ENCODE results near the gene DSCAML1.

DSCAML1 gene

DNA sequence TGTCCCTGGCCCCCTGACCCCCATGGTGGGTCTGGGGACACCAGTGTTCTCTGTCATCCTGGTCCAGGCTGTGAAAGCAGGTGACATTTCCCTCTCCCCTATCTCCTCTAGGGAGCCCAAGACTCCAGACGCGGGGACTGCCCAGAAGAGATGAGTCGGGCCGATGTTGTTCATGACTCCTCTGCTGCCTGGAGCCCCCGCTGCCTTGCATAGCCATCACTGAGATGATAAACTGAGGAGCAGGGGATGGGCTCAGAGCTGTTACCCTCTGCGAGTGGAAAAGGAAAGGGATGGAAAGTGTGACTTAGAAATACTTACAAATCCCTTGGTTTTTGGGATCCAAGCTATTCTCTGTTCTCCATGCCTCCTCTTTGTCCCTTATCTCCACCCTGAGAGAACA lies 209.6 kb downstream of the DSCAML1 start:
- peaks cover 7% of the 10 kb centered on the region for H3K27me3 ChIP-seq (ENCODE audit: control insufficient read depth, insufficient read depth, low read length)
- H3K4me3 ChIP-seq (ENCODE audit: low read length), result no peak overlapping the region
- no peak overlapping the region for H3K4me2 ChIP-seq (ENCODE audit: low read length)
- H3K9ac ChIP-seq (ENCODE audit: low read depth, low read length), result no peak overlapping the region
- no peaks in the 10 kb centered on the region for H3K4me1 ChIP-seq (ENCODE audit: control insufficient read depth, insufficient read depth, low read length)
- no peaks in the 10 kb centered on the region for H3K9me3 ChIP-seq (replicated peaks; ENCODE audit: low read length)
- no peaks in the 10 kb centered on the region for H3K36me3 ChIP-seq (ENCODE audit: insufficient read depth, low read length)

- H3K4me1 ChIP-seq (ENCODE audit: control insufficient read depth, insufficient read depth, low read length), result no peaks in the 10 kb centered on the region
- no peaks in the 10 kb centered on the region for H3K9me3 ChIP-seq (replicated peaks; ENCODE audit: low read length)
- no peak overlapping the region for H3K4me2 ChIP-seq (ENCODE audit: low read length)
- H3K36me3 ChIP-seq (ENCODE audit: insufficient read depth, low read length), result no peaks in the 10 kb centered on the region
- peaks cover 7% of the 10 kb centered on the region for H3K27me3 ChIP-seq (ENCODE audit: control insufficient read depth, insufficient read depth, low read length)
- no peak overlapping the region for H3K4me3 ChIP-seq (ENCODE audit: low read length)
- H3K9ac ChIP-seq (ENCODE audit: low read depth, low read length), result no peak overlapping the region
These were observed 210.6 kb downstream of the DSCAML1 start for GRCh38 chr11:117586392-117586791.

- H3K27me3 ChIP-seq (ENCODE audit: control insufficient read depth, insufficient read depth, low read length), result peaks cover 7% of the 10 kb centered on the region
- H3K4me2 ChIP-seq (ENCODE audit: low read length), result no peak overlapping the region
- no peak overlapping the region for H3K9ac ChIP-seq (ENCODE audit: low read depth, low read length)
- H3K9me3 ChIP-seq (replicated peaks; ENCODE audit: low read length), result no peaks in the 10 kb centered on the region
- no peaks in the 10 kb centered on the region for H3K36me3 ChIP-seq (ENCODE audit: insufficient read depth, low read length)
- no peak overlapping the region for H3K4me3 ChIP-seq (ENCODE audit: low read length)
- H3K4me1 ChIP-seq (ENCODE audit: control insufficient read depth, insufficient read depth, low read length), result no peaks in the 10 kb centered on the region
These were observed 211.4 kb downstream of the DSCAML1 start for GRCh38 chr11:117585631-117586030.

- no peaks in the 10 kb centered on the region for H3K36me3 ChIP-seq (ENCODE audit: insufficient read depth, low read length)
- H3K27me3 ChIP-seq (ENCODE audit: control insufficient read depth, insufficient read depth, low read length), result peaks cover 11% of the 10 kb centered on the region
- H3K9ac ChIP-seq (ENCODE audit: low read depth, low read length), result no peak overlapping the region
- H3K4me2 ChIP-seq (ENCODE audit: low read length), result no peak overlapping the region
- no peaks in the 10 kb centered on the region for H3K4me1 ChIP-seq (ENCODE audit: control insufficient read depth, insufficient read depth, low read length)
- H3K4me3 ChIP-seq (ENCODE audit: low read length), result no peak overlapping the region
- no peaks in the 10 kb centered on the region for H3K9me3 ChIP-seq (replicated peaks; ENCODE audit: low read length)
These were observed 212.8 kb downstream of the DSCAML1 start for GRCh38 chr11:117584056-117584830.

DNA sequence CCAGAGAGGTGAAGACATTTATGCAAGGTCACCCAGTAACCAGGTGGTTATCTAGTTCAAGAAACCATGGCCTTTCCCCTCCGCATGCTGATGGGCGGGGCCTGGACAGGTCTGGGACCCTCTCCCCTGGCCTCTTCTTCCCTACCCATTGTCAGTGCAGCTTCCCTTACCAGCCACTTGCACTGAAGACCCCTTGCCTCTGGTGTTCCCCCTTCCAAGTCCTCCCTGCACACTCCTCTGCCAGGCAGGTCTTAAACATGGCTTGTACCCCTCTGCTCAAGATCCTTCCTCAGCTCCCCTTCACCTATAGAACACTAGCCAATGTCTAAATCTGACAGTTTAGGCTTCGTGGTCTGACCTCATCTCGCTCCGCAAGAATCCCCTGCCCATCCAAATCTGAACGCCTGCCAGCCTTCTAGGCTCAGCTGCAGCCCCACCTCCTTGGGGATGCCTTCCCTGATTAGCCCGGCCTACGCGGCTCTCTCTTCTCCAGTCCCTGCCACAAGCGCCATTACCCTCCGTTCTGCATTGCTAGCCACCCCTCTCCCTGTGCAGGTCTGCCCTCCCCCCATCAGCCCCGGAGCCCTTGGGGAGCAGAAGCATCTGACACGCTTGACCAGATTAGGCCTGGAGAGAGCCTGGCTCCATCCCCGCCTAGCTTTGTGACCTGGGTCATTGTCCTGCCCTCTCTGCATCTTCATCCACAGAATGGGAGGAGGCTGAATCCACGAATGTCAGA lies 213.8 kb downstream of the DSCAML1 start:
- H3K4me2 ChIP-seq (ENCODE audit: low read length), result no peak overlapping the region
- no peak overlapping the region for H3K9ac ChIP-seq (ENCODE audit: low read depth, low read length)
- H3K4me3 ChIP-seq (ENCODE audit: low read length), result no peak overlapping the region
- H3K9me3 ChIP-seq (replicated peaks; ENCODE audit: low read length), result no peaks in the 10 kb centered on the region
- H3K4me1 ChIP-seq (ENCODE audit: control insufficient read depth, insufficient read depth, low read length), result no peaks in the 10 kb centered on the region
- peaks cover 11% of the 10 kb centered on the region for H3K27me3 ChIP-seq (ENCODE audit: control insufficient read depth, insufficient read depth, low read length)
- H3K36me3 ChIP-seq (ENCODE audit: insufficient read depth, low read length), result no peaks in the 10 kb centered on the region

DNA sequence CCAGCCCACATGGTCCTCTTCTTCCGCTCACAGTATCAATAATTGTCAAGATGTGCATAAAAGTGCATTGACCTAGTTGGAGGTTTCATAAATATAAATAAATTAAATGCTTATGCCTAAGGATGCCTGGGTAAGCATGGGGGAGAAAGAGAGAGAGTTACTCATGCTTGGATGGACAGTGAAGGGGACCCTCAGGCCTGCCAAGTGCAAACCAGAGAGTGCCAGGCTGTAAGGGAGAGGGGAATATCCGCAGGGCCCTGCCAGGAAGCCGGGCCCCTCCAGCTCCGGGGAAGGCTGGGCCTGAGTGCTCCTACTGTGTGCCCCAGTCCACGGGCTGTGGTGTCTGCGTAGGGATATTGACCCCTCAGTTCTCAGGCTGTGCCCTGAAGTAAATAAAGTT lies 214.6 kb downstream of the DSCAML1 start:
- no peaks in the 10 kb centered on the region for H3K4me1 ChIP-seq (ENCODE audit: control insufficient read depth, insufficient read depth, low read length)
- no peaks in the 10 kb centered on the region for H3K36me3 ChIP-seq (ENCODE audit: insufficient read depth, low read length)
- peaks cover 11% of the 10 kb centered on the region for H3K27me3 ChIP-seq (ENCODE audit: control insufficient read depth, insufficient read depth, low read length)

GRCh38 chr11:117580866-117581265 lies 216.2 kb downstream of the DSCAML1 start:
- H3K9me3 ChIP-seq (replicated peaks; ENCODE audit: low read length), result no peaks in the 10 kb centered on the region
- no peak overlapping the region for H3K4me2 ChIP-seq (ENCODE audit: low read length)
- H3K27me3 ChIP-seq (ENCODE audit: control insufficient read depth, insufficient read depth, low read length), result peaks cover 11% of the 10 kb centered on the region
- no peaks in the 10 kb centered on the region for H3K4me1 ChIP-seq (ENCODE audit: control insufficient read depth, insufficient read depth, low read length)
- no peaks in the 10 kb centered on the region for H3K36me3 ChIP-seq (ENCODE audit: insufficient read depth, low read length)
- H3K4me3 ChIP-seq (ENCODE audit: low read length), result no peak overlapping the region
- no peak overlapping the region for H3K9ac ChIP-seq (ENCODE audit: low read depth, low read length)

More for the DNA sequence above, 214.6 kb downstream of the DSCAML1 start:
- Histone ChIP-seq H3K9me3 (replicated peaks; ENCODE audit: low read length) (no peaks in the 10 kb centered on the region), H3K9ac (ENCODE audit: low read depth, low read length) (no peak overlapping the region), H3K4me3 (ENCODE audit: low read length) (no peak overlapping the region), H3K4me2 (ENCODE audit: low read length) (no peak overlapping the region)

DNA sequence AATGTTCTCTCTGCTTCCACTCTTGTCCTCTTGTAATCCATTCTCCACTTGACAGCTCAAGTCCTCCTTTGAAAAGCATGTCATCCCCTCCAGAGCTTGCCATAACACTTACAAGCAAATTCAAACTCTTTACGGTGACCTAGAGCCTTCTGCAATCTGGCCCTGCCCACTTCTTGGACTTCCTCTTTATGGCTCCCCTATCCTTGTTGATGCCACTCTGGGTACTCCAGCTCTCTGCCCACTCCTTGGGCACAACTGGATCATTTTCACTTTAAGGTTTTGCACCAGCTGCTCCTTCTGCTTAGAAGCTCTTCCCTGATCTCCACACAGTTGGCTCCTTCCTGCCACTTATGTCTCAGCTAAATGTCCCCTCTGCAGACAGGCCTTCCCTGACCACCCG lies 217.9 kb downstream of the DSCAML1 start:
- Histone ChIP-seq H3K27me3 (ENCODE audit: control insufficient read depth, insufficient read depth, low read length) (peaks cover 11% of the 10 kb centered on the region), H3K36me3 (ENCODE audit: insufficient read depth, low read length) (no peaks in the 10 kb centered on the region), H3K4me3 (ENCODE audit: low read length) (no peak overlapping the region), H3K4me1 (ENCODE audit: control insufficient read depth, insufficient read depth, low read length) (no peaks in the 10 kb centered on the region), H3K9ac (ENCODE audit: low read depth, low read length) (no peak overlapping the region), H3K4me2 (ENCODE audit: low read length) (no peak overlapping the region), H3K9me3 (replicated peaks; ENCODE audit: low read length) (no peaks in the 10 kb centered on the region)

GRCh38 chr11:117575856-117576255 lies 221.2 kb downstream of the DSCAML1 start:
- H3K9me3 ChIP-seq (replicated peaks; ENCODE audit: low read length), result no peaks in the 10 kb centered on the region
- H3K4me1 ChIP-seq (ENCODE audit: control insufficient read depth, insufficient read depth, low read length), result no peaks in the 10 kb centered on the region
- peaks cover 4% of the 10 kb centered on the region for H3K27me3 ChIP-seq (ENCODE audit: control insufficient read depth, insufficient read depth, low read length)
- H3K36me3 ChIP-seq (ENCODE audit: insufficient read depth, low read length), result no peaks in the 10 kb centered on the region
- H3K4me3 ChIP-seq (ENCODE audit: low read length), result no peak overlapping the region
- no peak overlapping the region for H3K4me2 ChIP-seq (ENCODE audit: low read length)
- H3K9ac ChIP-seq (ENCODE audit: low read depth, low read length), result no peak overlapping the region

- no peaks in the 10 kb centered on the region for H3K4me1 ChIP-seq (ENCODE audit: control insufficient read depth, insufficient read depth, low read length)
- no peak overlapping the region for H3K9ac ChIP-seq (ENCODE audit: low read depth, low read length)
- no peak overlapping the region for H3K4me3 ChIP-seq (ENCODE audit: low read length)
- no peaks in the 10 kb centered on the region for H3K9me3 ChIP-seq (replicated peaks; ENCODE audit: low read length)
- no peaks in the 10 kb centered on the region for H3K36me3 ChIP-seq (ENCODE audit: insufficient read depth, low read length)
- no peak overlapping the region for H3K4me2 ChIP-seq (ENCODE audit: low read length)
- no peaks in the 10 kb centered on the region for H3K27me3 ChIP-seq (ENCODE audit: control insufficient read depth, insufficient read depth, low read length)
These were observed 222.5 kb downstream of the DSCAML1 start for GRCh38 chr11:117574551-117574950.

- H3K4me3 ChIP-seq (ENCODE audit: low read length), result no peak overlapping the region
- H3K9me3 ChIP-seq (replicated peaks; ENCODE audit: low read length), result no peaks in the 10 kb centered on the region
- no peaks in the 10 kb centered on the region for H3K27me3 ChIP-seq (ENCODE audit: control insufficient read depth, insufficient read depth, low read length)
- H3K4me2 ChIP-seq (ENCODE audit: low read length), result no peak overlapping the region
- H3K4me1 ChIP-seq (ENCODE audit: control insufficient read depth, insufficient read depth, low read length), result no peaks in the 10 kb centered on the region
- H3K9ac ChIP-seq (ENCODE audit: low read depth, low read length), result no peak overlapping the region
- H3K36me3 ChIP-seq (ENCODE audit: insufficient read depth, low read length), result no peaks in the 10 kb centered on the region
These were observed 223.7 kb downstream of the DSCAML1 start for GRCh38 chr11:117573326-117573725.

DNA sequence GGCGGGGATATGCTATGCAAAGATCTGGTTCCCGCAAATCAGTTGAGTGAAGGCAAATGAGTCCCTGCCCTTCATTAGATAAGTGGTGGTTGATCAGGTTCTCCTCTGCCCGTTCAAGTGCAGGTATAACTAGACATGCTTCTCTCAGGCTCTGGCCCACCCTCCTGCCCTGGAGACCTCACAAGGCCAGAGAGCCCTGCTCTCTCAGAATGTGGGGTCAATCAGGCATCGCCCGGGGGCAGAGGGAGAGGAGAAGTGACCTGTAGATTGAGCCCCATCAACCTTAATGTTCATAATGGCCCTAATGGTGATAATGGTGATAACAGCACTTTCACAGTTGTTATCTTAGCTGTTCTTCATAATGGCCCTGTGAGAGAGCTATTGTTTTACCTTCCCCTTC lies 224.3 kb downstream of the DSCAML1 start:
- H3K27me3 ChIP-seq (ENCODE audit: control insufficient read depth, insufficient read depth, low read length), result no peaks in the 10 kb centered on the region
- no peaks in the 10 kb centered on the region for H3K36me3 ChIP-seq (ENCODE audit: insufficient read depth, low read length)
- H3K4me1 ChIP-seq (ENCODE audit: control insufficient read depth, insufficient read depth, low read length), result no peaks in the 10 kb centered on the region
- no peak overlapping the region for H3K4me2 ChIP-seq (ENCODE audit: low read length)
- H3K9me3 ChIP-seq (replicated peaks; ENCODE audit: low read length), result no peaks in the 10 kb centered on the region
- H3K9ac ChIP-seq (ENCODE audit: low read depth, low read length), result no peak overlapping the region
- H3K4me3 ChIP-seq (ENCODE audit: low read length), result no peak overlapping the region
